Hepatocyte (in vitro differentiated cells): ENCODE results near the gene GALNT17. TPM values are rescaled to one million over a fixed set of nuclear protein-coding genes. Genes with fewer than 3 reads are reported as not detected.

Source experiments
- DNase-seq: peaks from one replicate; pipeline ENCODE4 v3.0.0-alpha.2; 2016; ENCODE audit warnings: low spot score
- H2AFZ ChIP-seq: fragments of 200-600 bp; sonication (generic); 2 replicates; pipeline ENCODE4 v1.6.0; 2016; ENCODE audit warnings: antibody characterized with exemption, mild to moderate bottlenecking
- H3K27ac ChIP-seq: fragments of 200-600 bp; sonication (generic); 2 replicates; pipeline ENCODE4 v1.5.1; 2016; ENCODE audit warnings: mild to moderate bottlenecking
- H3K27me3 ChIP-seq: fragments of 200-600 bp; sonication (generic); 2 replicates; pipeline ENCODE4 v1.6.1; 2016
- H3K36me3 ChIP-seq: fragments of 200-600 bp; sonication (generic); replicated peaks from 2 replicates; pipeline ENCODE4 v1.5.1; 2016; ENCODE audit warnings: low read depth; ENCODE audit not compliant: insufficient read depth
- H3K4me1 ChIP-seq: fragments of 200-600 bp; sonication (generic); 2 replicates; pipeline ENCODE4 v1.5.1; 2016; ENCODE audit warnings: mild to moderate bottlenecking, moderate library complexity; ENCODE audit not compliant: insufficient read depth
- H3K4me2 ChIP-seq: fragments of 200-600 bp; sonication (generic); 2 replicates; pipeline ENCODE4 v1.6.0; 2016
- H3K4me3 ChIP-seq: fragments of 200-600 bp; sonication (generic); 2 replicates; pipeline ENCODE4 v1.5.1; 2016; ENCODE audit warnings: mild to moderate bottlenecking
- H3K79me2 ChIP-seq: fragments of 200-600 bp; sonication (generic); 2 replicates; pipeline ENCODE4 v1.6.0; 2017; ENCODE audit warnings: mild to moderate bottlenecking
- H3K9me2 ChIP-seq: fragments of 200-600 bp; sonication (generic); replicated peaks from 2 replicates; pipeline ENCODE4 v1.6.0; 2017; ENCODE audit warnings: mild to moderate bottlenecking; ENCODE audit not compliant: insufficient read depth
- H3K9me3 ChIP-seq: fragments of 200-600 bp; sonication (generic); 2 replicates; pipeline ENCODE4 v1.5.1; 2016; ENCODE audit warnings: low read depth, mild to moderate bottlenecking
- H4K20me1 ChIP-seq: fragments of 200-600 bp; sonication (generic); 2 replicates; pipeline ENCODE4 v1.6.0; 2016; ENCODE audit warnings: mild to moderate bottlenecking; ENCODE audit not compliant: insufficient read depth, poor library complexity, severe bottlenecking
- CTCF ChIP-seq: fragments of 200-600 bp; sonication (generic); IDR thresholded peaks from 2 replicates; pipeline ENCODE4 v1.5.1; 2016; ENCODE audit warnings: antibody characterized with exemption, mild to moderate bottlenecking; ENCODE audit not compliant: poor library complexity
- EZH2 ChIP-seq: fragments of 200-600 bp; sonication (generic); IDR thresholded peaks from 2 replicates; pipeline ENCODE4 v1.6.1; 2016; ENCODE audit warnings: antibody characterized with exemption, mild to moderate bottlenecking, borderline replicate concordance
- EZH2phosphoT487 ChIP-seq: fragments of 200-600 bp; sonication (generic); IDR thresholded peaks from one replicate; pipeline ENCODE4 v1.6.1; 2018; ENCODE audit warnings: antibody characterized with exemption, mild to moderate bottlenecking, low read depth, moderate library complexity; ENCODE audit not compliant: unreplicated experiment, severe bottlenecking
- WGBS: methylation state at CpG from one replicate; pipeline ENCODE4 v1.1.6; 2016; ENCODE audit warnings: low lambda C conversion rate; ENCODE audit errors: missing lambda C conversion rate; 5-methylcytosine and 5-hydroxymethylcytosine counted together
- polyA plus RNA-seq: library from polyadenylated mRNA; unstranded; fragments of >200 nt; fragmentation: Nextera tagmentation; extraction: Ambion mirVana; gene quantifications from 2 replicates; pipeline ENCODE4 v1.2.1, GENCODE V29; 2016
- total RNA-seq: library from RNA; depleted of rRNA; stranded (reverse); fragments of >200 nt; gene quantifications from 2 replicates; pipeline ENCODE4 v1.2.3, GENCODE V29; 2014

Gene GALNT17
- total and polyA plus RNA-seq, 2 experiments from 2014 or later = 4.3 to 8.1 TPM

- TF ChIP-seq EZH2phosphoT487 (no peak), EZH2 (no peak), CTCF (no peak)
- Histone ChIP-seq H3K36me3 (no peaks in the 10 kb centered on the region), H3K9me3 (no peaks in the 10 kb centered on the region), H2AFZ (no peak overlapping the region), H3K4me1 (no peaks in the 10 kb centered on the region), H3K27ac (no peak overlapping the region), H4K20me1 (no peaks in the 10 kb centered on the region), H3K27me3 (no peaks in the 10 kb centered on the region), H3K79me2 (no peaks in the 10 kb centered on the region), H3K4me2 (no peak overlapping the region), H3K9me2 (no peaks in the 10 kb centered on the region), H3K4me3 (no peak overlapping the region)
- WGBS = 78% methylated on average over 7 of the region's 7 CpGs
- no peak for DNase-seq
Measured at GRCh38 chr7:71393661-71394060, 261.7 kb downstream of the GALNT17 start.

GRCh38 chr7:71402684-71403083, 270.7 kb downstream of the GALNT17 start:
- Histone ChIP-seq H3K4me2 (no peak overlapping the region), H3K4me1 (no peaks in the 10 kb centered on the region), H3K4me3 (no peak overlapping the region), H3K27ac (no peak overlapping the region), H3K9me3 (no peaks in the 10 kb centered on the region), H2AFZ (no peak overlapping the region), H3K9me2 (no peaks in the 10 kb centered on the region), H3K27me3 (no peaks in the 10 kb centered on the region), H4K20me1 (no peaks in the 10 kb centered on the region), H3K36me3 (no peaks in the 10 kb centered on the region), H3K79me2 (no peaks in the 10 kb centered on the region)
- no peak for DNase-seq
- WGBS = 50% methylated on average over 2 of the region's 2 CpGs
- TF ChIP-seq EZH2phosphoT487 (no peak), EZH2 (no peak), CTCF (no peak)

- Histone ChIP-seq H3K27ac (no peak overlapping the region), H3K79me2 (no peaks in the 10 kb centered on the region), H3K9me2 (no peaks in the 10 kb centered on the region), H3K4me2 (no peak overlapping the region), H3K4me1 (no peaks in the 10 kb centered on the region), H3K36me3 (no peaks in the 10 kb centered on the region), H3K9me3 (no peaks in the 10 kb centered on the region), H3K27me3 (no peaks in the 10 kb centered on the region), H3K4me3 (no peak overlapping the region), H2AFZ (no peak overlapping the region), H4K20me1 (no peaks in the 10 kb centered on the region)
- no peak for DNase-seq
- TF ChIP-seq EZH2 (no peak), EZH2phosphoT487 (no peak), CTCF (no peak)
- 83% methylated on average over 16 of the region's 16 CpGs for WGBS
Measured at GRCh38 chr7:71403202-71403946, 271.4 kb downstream of the GALNT17 start.
